NCI-H187 (cell line): ENCODE data around the gene DNAH9.
"Not testable (repeated sequence)": the region's sequence is repeated elsewhere in the genome, so short reads cannot be mapped to it uniquely, and the experiment has no call there.

ENCODE experiments used
- DNase-seq, 2 experiments: peaks; one replicate each; lab custom pipeline; 2025; lab: John Stamatoyannopoulos, UW

DNAH9 gene

DNA sequence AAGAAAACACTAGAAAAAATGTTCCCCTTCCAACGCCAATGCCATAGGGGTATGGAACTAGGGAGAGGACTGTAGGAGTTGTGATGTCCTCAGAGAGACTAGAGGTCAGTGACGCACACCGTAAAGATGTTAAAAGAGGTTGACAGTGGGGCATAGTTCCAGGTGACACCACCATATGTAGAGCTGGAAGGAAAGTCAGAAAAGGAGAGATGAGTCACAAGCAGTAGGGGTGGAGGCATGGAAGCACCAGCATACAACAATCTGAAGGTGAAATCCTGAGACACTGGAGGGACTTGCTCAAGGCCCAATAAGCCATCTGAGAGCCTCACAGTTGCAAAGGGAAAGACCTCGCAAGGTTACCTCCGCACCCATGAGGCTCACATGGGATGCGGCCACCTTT lies 323.0 kb downstream of the DNAH9 start:
- no peak for DNase-seq

DNA sequence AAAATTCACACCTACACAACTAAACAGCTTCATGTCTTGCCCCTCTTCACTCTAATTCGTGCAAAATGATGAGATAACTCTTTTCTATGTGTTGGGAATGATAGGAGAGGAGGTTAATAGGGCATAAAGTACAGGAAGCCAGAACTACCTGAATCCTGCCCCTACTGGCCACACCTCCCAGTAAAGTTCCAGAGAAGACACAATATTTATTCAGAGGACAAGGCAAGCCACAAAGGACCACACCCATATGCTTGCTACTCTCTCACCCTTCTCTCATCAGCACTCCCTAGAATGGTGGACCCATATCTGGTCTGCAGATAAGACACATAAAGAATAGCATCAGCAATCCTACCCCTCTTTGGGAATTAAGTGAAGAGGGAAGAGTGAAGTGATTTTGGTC lies 324.4 kb downstream of the DNAH9 start:
- no peak for DNase-seq

DNA sequence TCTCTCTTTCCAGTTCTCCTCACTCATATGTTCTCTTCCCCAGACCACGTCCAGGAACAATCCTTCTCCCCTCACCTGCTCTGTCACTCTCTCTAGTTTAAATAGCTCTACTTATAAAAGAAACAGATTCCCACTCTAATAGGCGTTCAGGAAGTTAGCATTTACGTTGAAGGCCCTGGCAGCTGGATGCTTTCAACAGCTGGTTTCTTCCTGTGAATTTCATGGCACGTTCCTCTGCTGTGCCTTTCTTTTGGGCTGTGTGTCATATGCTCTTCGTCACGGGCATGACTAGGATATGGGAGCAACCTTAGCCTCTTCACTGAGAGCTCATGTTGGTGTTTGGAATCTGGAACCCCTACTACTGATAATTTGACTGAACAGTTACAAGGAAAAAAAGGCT lies 325.8 kb downstream of the DNAH9 start:
- DNase-seq: no peak

DNA sequence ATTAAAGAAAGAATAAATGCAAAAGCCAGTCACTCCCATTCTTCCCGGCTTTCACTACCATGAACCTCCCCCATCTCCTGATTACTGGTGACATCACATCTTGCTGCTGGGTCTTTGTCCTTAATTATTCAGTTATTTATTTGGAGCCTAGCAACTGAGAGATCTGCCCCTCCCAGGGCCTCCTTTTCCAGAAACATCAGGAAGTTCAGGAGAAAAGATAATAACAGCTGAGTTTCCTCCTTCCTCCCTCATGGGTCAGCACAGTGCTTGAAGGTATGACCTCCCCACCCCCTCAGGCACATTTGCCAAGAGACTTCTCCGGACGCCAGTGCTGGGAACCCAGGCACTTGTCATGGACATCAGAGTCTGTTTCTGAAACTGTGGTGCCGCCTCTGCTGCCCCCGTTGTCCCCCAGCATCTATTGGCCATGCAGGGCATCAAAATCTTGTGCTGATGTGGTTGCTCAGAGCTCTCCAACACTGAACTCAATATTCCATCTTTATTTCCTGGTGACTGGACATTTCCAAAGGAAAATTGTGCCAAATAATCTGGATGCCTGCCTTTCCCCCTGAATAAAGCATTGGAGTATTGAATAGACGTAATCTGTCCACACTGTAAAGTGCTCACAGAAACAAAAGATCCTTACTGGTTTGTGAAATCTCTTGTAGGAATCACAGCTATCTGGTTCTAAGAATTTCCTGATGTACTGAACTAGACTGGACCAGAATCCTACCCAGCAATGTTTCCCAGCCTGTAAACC lies 327.2 kb downstream of the DNAH9 start:
- no peak for DNase-seq

DNA sequence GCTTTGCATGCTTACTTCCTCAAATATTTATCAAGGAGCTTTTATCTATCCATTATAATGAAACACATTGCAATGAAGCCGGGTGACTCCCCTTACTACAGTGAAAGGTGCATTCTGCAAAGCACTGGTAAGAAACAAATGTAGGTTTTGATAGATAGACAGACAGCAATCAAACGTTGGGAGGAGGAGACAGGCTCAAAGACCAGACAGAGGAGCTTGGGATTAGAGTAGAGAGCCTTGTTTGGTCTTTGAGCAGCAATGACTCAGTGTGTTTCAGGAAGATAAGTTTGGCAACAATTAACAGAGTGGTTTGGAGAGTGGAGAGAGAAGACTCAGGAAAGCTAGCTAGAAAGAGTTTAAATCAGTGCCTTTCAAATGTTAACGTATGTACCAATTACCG lies 330.2 kb downstream of the DNAH9 start:
- no peak for DNase-seq

DNA sequence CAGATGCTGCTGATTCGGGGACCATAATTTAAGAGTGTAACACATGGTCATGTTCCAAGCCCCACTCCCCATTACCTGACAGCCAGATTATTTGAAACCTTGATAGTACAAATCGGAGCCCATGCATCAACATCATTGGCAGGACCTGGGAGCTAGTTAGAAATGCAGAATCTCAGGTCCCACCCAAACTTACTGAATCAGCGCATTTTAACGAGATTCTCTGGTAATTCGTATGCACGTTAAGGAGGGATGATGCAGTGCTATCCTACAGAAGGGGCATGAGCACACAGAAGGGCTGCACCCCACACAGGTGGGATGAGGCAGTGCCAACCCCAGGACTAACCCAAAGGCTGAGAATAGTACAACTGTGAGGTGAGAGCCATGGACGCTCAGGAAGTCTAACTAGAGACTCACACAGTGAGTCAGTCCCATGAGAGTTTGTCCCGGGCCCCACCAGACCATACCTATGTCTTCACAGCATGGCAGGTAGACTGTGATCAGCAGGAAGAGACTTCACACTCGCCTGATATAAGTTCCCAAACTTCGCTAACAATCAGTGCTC lies 334.1 kb downstream of the DNAH9 start:
- DNase-seq: no peak

DNA sequence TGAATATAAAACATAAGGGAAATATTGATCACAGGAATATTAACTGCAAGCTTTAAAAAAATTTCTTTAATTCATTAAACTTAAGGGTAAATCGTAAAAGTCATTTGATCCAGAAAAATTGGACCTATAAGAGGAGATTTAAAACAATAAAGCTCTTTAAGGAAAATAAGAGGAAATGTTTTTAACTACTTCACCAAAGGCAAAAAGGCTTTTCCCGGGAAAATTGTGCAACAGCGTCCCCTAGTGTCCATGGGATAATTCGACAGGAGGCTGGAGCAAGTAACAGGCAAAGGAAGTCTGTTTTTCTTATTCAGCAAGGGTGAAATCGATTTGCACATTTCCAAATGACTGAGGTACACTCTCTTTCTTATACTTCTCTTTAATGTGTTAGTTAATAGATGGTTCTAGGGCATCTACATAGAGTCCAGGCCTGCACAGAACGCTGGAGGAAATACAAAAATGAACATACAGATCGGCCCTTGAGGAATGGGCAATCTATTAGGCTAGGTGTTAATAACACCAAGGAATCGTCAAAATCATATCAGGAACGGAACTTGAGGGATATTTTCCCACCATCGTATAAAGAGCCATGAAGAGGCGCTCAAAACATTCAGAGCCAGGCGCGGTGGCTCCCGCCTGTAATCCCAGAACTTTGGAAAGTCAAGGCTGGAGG lies 337.6 kb downstream of the DNAH9 start:
- no peak for DNase-seq

DNA sequence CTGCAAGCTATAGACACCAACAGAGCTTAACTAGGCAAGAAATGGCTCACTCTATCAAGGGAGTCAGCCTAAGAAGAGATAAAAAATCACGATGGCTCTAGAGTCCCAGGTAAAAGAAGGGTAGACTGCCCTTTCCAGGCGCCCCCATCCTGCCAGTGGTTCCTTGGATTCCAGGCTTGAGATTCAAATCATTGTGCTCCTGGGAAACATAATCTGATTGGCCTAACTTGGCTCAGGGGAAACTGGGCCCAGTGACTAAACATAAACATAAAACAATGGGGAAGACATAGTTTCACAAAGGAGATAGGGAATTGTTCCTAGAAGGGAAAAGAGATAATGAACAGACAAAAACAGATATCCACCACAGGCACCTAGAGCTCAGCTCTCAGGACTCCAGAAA lies 342.6 kb downstream of the DNAH9 start:
- DNase-seq: no peak

DNA sequence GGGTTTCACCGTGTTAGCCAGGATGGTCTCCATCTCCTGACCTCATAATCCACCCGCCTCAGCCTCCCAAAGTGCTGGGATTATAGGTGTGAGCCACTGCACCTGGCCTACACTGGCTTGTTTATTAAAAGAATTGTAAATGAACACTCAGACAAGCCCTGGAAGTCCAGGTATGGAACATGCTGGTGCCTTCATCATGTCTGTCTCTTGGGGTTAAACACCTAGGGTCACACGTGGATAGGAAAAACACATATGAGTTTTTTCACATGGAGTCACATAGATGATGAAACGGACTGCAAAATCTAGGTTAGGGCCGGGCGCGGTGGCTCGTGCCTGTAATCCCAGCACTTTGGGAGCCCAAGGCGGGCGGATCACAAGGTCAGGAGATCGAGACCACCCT lies 344.8 kb downstream of the DNAH9 start:
- DNase-seq: not testable (repeated sequence)

DNA sequence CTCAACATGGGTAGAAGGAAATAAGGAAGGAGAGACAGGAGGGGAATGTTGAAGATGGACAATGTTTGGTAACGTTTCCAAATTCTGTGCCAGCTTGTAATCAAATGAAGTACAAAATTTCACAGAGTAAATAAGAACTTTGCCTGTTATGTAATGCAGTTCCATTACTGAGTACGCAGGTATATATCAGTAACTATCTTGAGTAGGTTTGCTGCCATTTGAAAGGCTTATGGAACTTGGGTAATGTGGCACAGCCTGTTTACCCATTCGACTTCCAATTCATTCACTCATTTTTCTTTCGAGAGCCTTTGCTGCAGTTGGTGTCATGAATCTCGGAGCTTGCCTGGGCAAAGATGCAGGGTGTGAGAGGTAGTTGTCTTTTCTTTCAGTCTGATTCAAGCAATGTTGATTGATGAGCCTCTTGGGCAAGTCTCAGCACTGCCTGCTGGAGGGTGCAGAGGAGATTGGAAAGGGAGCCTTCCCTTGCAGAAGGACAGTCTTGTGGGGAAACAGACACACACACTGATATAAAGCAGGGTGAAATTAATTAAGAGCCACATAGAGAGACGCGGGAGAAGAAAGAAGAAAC lies 345.6 kb downstream of the DNAH9 start:
- no peak for DNase-seq

DNA sequence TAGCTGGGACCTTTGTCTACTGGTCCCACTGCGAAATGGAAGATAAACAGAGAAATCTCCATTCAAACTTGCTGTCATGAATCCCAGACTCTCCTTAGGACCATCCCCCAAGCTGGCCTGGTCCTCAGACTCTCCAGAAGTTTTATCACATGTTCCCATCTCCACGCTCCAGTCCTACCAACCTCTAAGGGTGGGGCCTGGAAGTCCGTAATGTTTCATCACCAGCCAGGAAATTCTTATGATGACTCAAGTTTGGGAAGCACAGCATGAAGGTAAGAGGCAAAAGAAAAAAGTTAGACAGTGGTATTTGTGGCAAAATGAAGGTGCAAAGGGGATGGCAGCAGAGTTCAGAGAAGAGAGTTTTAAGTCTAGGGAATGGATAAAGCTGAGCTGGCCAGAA lies 346.3 kb downstream of the DNAH9 start:
- no peak for DNase-seq

DNA sequence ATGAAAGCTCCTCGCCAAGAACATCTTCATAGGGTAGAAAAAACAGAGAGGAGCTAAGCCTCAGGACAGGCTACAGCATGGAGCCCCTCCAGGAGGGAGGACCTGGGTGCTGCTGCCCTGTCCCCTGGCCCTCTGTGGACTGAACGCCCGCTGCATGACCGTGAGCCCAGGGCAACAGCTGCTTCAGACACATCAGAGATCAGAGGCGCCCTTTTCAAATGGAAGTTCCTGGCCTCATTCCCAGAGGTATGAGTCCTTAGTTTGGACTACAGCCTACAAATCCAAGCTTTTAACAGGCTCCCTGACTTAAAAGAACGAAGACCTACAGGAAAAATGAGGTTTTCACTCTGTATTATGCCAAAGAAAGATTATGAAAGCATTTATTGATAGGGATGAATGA lies 350.5 kb downstream of the DNAH9 start:
- DNase-seq: no peak

DNA sequence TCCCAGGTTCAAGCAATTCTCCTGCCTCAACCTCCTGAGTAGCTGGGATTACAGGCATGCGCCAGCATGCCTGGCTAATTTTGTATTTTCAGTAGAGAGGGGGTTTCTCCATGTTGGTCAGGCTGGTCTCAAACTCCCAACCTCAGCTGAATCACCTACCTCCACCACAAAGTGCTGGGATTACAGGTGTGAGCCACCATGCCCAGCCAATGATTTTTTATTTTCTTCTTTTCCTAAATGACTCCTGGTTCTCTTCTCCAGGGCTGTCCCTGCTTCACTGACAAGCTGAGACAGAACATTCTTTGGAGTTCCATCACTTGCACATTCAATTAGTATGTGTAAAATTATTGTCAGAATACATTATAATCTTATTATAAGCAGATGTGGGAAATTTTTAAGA lies 351.3 kb downstream of the DNAH9 start:
- not testable (repeated sequence) for DNase-seq

DNA sequence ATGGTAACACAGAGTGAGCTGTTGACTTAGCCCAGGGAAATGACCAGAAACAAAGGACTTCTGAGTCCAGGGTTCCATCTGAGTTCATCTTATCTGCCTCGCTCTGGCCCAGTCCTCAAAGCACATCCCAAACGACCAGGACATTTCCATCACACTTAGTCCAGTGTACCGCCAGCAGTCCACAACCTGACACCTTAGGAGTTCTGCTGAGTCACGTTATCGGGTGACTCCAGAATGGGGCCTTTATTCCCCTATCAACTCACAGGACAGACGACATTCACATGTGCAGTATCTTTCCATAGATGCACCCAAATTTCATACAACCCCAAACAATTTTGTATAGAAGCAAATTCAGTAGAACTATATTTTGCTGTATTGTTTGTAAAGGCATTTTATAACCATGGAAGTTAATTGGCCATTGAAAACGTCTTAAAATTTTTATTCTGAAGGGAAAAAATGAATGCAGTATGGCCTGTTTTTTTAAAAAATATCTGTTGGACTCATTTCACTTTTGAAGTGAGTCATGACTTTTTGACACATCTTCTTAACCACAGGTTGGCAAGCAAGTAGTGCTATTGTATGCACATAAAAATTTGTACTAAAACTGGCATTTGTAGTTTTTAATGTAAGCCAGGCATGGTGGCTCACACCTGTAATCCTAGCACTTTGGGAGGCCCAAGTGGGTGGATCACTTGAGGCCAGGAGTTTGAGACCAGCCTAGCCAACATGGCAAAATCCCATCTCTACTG lies 352.7 kb downstream of the DNAH9 start:
- no peak for DNase-seq

DNA sequence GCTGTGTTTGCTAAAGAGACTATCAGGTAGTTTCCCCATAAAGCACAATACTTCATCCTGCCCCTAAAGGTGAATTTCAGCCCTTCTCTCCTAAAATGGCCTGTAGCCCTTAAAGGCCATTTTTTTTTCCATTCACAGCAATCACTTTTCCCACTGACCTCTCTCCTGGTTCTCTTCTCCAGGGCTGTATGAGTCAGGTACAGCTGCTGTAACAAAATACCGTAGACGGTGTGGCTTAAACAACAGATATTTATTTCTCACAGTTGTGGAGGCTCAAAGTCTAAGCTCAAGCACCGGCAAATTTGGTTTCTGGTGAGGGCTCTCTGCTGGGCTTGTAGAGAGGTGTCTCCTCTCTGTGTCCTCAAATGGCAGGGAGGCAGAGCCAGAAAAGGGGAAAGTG lies 354.3 kb downstream of the DNAH9 start:
- DNase-seq: no peak

DNA sequence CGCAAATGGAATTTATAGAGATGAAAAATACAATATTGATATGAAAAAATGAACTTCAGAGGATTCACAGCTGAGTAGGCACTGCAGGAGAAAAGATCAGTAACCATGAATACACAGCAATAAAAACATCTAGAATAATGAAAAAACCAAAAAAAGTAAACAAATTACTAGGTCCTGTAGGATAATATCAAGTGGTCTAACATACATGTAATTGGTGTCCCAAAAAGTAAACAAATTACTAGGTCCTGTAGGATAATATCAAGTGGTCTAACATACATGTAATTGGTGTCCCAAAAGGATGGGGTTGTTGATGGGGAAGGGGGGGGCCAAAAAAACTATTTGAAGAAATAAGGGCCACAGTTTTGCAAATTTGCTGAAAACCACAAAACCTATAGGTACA lies 355.7 kb downstream of the DNAH9 start:
- DNase-seq: no peak

DNA sequence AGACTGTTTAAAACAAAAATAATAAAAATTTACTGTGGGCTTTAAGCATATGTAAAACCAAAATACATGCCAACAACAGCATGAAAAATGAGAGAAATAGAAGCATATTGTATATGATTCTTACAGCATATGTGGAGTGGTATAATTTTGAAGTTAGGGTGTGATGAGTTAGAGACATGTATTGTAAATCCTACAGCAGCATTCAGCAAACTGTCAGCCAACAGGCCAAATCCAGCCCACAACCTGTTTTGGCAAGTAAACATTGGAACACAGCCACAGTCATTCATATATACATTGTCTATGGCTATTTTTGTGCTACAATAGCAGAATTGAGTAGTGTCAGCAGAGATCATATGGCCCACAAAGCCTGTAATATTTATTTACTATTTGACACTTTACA lies 356.7 kb downstream of the DNAH9 start:
- no peak for DNase-seq

DNA sequence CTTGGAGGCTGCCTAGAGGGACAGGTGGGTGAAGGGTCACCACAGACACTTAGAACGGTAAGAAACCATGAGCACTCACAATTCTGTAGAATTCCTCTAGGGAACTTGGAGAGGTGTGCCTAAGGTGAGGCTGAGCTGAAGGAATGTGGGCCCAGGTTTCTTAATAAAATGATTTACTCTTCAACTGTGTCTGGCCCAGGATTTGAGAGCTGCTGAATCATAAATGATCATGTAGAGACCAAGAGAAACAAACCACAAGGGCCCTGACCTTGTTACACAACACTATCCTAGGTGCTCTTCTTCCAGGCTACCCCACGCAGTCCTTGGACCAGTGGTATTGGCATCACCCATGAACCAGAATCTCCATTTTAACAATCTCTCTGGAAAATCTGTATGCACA lies 371.3 kb downstream of the DNAH9 start:
- DNase-seq: no peak

DNA sequence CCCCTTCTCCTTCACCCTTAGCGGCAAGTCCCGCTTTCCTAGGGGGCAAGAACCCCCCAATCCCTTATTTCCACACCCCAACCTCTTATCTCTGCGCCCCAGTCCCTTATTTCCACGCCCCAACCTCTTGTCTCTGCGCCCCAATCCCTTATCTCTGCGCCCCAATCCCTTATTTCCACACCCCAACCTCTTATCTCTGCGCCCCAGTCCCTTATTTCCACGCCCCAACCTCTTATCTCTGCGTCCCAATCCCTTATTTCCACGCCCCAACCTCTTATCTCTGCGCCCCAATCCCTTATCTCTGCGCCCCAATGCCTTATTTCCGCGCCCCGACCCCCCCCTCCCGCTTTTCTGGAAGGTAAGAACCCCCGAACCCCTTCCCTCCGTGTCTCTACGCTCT lies 374.5 kb downstream of the DNAH9 start:
- not testable (repeated sequence) for DNase-seq

DNA sequence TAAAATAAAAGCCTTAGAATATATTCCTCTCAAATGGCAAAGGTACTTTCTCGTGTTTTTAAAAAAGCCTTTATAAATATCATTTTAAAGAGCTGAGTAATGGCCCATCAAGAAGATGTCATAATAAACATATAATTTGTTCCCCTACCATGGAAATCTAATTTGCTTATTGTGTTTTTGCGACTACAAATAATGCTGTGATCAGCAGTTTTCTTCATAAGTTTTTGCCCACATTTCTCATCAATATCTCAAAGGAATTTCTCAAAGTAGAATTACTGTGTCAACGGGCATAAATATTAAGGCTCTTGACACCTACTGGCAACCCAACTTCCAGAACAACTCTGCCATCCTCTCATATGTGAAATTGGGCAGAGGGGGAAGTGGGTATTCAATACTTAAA lies 381.5 kb downstream of the DNAH9 start:
- no peak for DNase-seq

DNA sequence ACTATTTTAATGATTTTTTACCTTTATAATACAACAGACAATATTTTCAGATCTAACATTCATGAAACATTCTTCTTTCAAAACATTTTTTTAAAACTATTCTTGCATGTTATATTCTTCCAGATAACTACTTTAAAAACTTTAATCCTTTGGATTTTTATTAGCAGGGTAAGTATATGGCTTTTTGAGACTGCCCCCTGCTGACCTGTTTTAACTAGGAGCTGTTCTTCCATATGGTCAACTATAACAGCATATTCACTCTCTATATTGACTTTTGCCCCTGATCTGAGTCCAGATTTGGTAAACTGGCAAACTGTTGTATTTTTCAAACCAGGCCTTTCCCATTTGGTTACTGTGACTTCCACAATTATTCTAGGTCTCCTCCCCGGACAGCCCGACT lies 382.5 kb downstream of the DNAH9 start:
- no peak for DNase-seq

DNA sequence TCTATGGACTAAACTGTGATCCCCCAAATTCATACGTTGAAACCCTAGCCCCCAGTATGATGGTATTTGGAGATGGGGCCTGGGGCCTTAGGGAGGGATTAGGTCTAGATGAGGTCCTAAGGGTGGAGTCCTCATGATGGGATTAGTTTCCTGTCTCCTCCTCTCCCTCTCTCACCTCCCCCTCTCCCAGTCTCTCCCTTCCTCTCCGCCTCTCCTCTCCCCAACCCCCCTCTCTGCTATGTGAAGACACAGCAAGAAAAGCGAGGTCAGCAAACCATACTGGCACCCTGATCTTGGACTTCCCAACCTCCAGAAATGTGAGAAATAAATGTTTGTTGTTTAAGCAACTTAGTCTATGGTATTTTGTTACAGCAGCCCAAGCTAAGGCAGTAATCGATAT lies 383.6 kb downstream of the DNAH9 start:
- DNase-seq: no peak
